ENCODE results near the gene CDK2AP2. TPM values are rescaled to one million over a fixed set of nuclear protein-coding genes. Genes with fewer than 3 reads are reported as not detected.

Gene CDK2AP2
- total and polyA plus RNA-seq, 2 donors (not counting 3 experiments of a cell fraction or from before 2014, with no cell fraction given): 81.2 to 143 TPM

GRCh38 chr11:67499808-67500483, 8.0 kb downstream of the CDK2AP2 start:
- ChIA-PET CTCF (no interaction called here), POLR2A (no interaction called here)
- no peaks in the 10 kb centered on the region for H3K79me2 ChIP-seq (ENCODE audit: control insufficient read depth, insufficient read depth, low read length)
- intact Hi-C loops (cut with micrococcal nuclease): loop anchor here (10.0 kb wide), 1 partner anchor 235 kb away; the partner anchor contains the start of gene GRK2
- no peak overlapping the region for H3K27ac ChIP-seq (ENCODE audit: insufficient read depth, low read depth, low read length)
- peaks cover 7% of the 10 kb centered on the region for H3K4me1 ChIP-seq (ENCODE audit: control insufficient read depth, extremely low read depth, insufficient read depth, low read length)
- H3K9me3 ChIP-seq (replicated peaks; ENCODE audit: control insufficient read depth, insufficient read depth, low read length): no peaks in the 10 kb centered on the region
- H3K4me2 ChIP-seq (ENCODE audit: insufficient read depth, low read length): no peak overlapping the region
- DNase-seq (ENCODE audit: low read depth, low spot score) (no peak), FAIRE-seq (no peak)
- no peak overlapping the region for H3K9ac ChIP-seq (replicated peaks; ENCODE audit: extremely low read depth, insufficient read depth, low read length)
- H2AFZ ChIP-seq (ENCODE audit: low read depth, low read length): no peak overlapping the region
- no peaks in the 10 kb centered on the region for H3K9me1 ChIP-seq (replicated peaks; ENCODE audit: control insufficient read depth, extremely low read depth, insufficient read depth, low read length)
- H4K20me1 ChIP-seq (replicated peaks; ENCODE audit: control insufficient read depth, extremely low read depth, insufficient read depth, low read length): no peaks in the 10 kb centered on the region
- no peak overlapping the region for H3K4me3 ChIP-seq (replicated peaks in 1 of 3; ENCODE audit: insufficient read depth in 1 of 3, low read depth in 1 of 3, low read length in 3 of 3)
- no TSS peak for BruUV-seq (replicated peaks)
- dilution Hi-C loops (cut with MboI; ENCODE audit: extremely low pct_ligation_motif_present, low sequenced_read_pairs): no loop called here
- TF ChIP-seq POLR2A (IDR thresholded peaks at IDR 0.05; ENCODE audit: low read depth, low read length) (no peak), EZH2 (IDR thresholded peaks at IDR 0.05; ENCODE audit: borderline replicate concordance, low read depth, low read length, severe bottlenecking) (no peak), GATA2 (IDR thresholded peaks at IDR 0.05; ENCODE audit: insufficient read depth, insufficient read length, low read depth, low read length) (no peak), FOS (IDR thresholded peaks at IDR 0.05; ENCODE audit: borderline replicate concordance, insufficient read depth, low read length) (no peak), MAX (IDR thresholded peaks at IDR 0.05; ENCODE audit: insufficient read depth, insufficient read length) (no peak), POLR2AphosphoS5 (IDR thresholded peaks at IDR 0.05; ENCODE audit: insufficient read depth, low read depth, low read length) (no peak), MYC (IDR thresholded peaks at IDR 0.05; ENCODE audit: low read depth, low read length) (no peak), CTCF (IDR thresholded peaks at IDR 0.05; ENCODE audit: extremely low read depth in 1 of 2, insufficient read depth in 1 of 2, low read depth in 1 of 2, low read length in 2 of 2) (no peak), JUN (IDR thresholded peaks at IDR 0.05; ENCODE audit: borderline replicate concordance, insufficient read depth, insufficient read length, low read depth) (no peak)
- H3K27me3 ChIP-seq (ENCODE audit: control insufficient read depth in 2 of 2, insufficient read depth in 2 of 2, low read length in 2 of 2): no peaks in the 10 kb centered on the region
- no peaks in the 10 kb centered on the region for H3K36me3 ChIP-seq (ENCODE audit: control insufficient read depth in 2 of 2, extremely low read depth in 1 of 2, insufficient read depth in 2 of 2, low read length in 2 of 2)

Data from endothelial cell of umbilical vein (primary cell).